Measurements from ENCODE around the gene DOCK2.

The DOCK2 gene

GRCh38 chr5:169647566-169647965 lies 10.5 kb downstream of the DOCK2 start:
- no peak for TF ChIP-seq CTCF (IDR thresholded peaks at IDR 0.05; ENCODE audit: extremely low read depth, insufficient read depth, missing control alignments)
- in situ Hi-C loops (cut with MboI; ENCODE audit: low pct_unique_long_range_greater_than_20kb, low sequenced_read_pairs, unreplicated experiment): no loop called here
- no peak for DNase-seq (ENCODE audit: low spot score)

GRCh38 chr5:169648725-169649310 lies 11.7 kb downstream of the DOCK2 start:
- no peak for DNase-seq (ENCODE audit: low spot score)
- no peak for TF ChIP-seq CTCF (IDR thresholded peaks at IDR 0.05; ENCODE audit: extremely low read depth, insufficient read depth, missing control alignments)
- in situ Hi-C loops (cut with MboI; ENCODE audit: low pct_unique_long_range_greater_than_20kb, low sequenced_read_pairs, unreplicated experiment): no loop called here

GRCh38 chr5:169649486-169649885 lies 12.4 kb downstream of the DOCK2 start:
- no peak for TF ChIP-seq CTCF (IDR thresholded peaks at IDR 0.05; ENCODE audit: extremely low read depth, insufficient read depth, missing control alignments)
- in situ Hi-C loops (cut with MboI; ENCODE audit: low pct_unique_long_range_greater_than_20kb, low sequenced_read_pairs, unreplicated experiment): no loop called here
- no peak for DNase-seq (ENCODE audit: low spot score)

GRCh38 chr5:169650701-169651331 lies 13.7 kb downstream of the DOCK2 start:
- no peak for TF ChIP-seq CTCF (IDR thresholded peaks at IDR 0.05; ENCODE audit: extremely low read depth, insufficient read depth, missing control alignments)
- DNase-seq (ENCODE audit: low spot score): peak; percentile 48
- in situ Hi-C loops (cut with MboI; ENCODE audit: low pct_unique_long_range_greater_than_20kb, low sequenced_read_pairs, unreplicated experiment): no loop called here

GRCh38 chr5:169651526-169651925 lies 14.5 kb downstream of the DOCK2 start:
- no peak for TF ChIP-seq CTCF (IDR thresholded peaks at IDR 0.05; ENCODE audit: extremely low read depth, insufficient read depth, missing control alignments)
- no peak for DNase-seq (ENCODE audit: low spot score)
- in situ Hi-C loops (cut with MboI; ENCODE audit: low pct_unique_long_range_greater_than_20kb, low sequenced_read_pairs, unreplicated experiment): no loop called here

GRCh38 chr5:169652057-169652456 lies 15.0 kb downstream of the DOCK2 start:
- in situ Hi-C loops (cut with MboI; ENCODE audit: low pct_unique_long_range_greater_than_20kb, low sequenced_read_pairs, unreplicated experiment): no loop called here
- TF ChIP-seq CTCF (IDR thresholded peaks at IDR 0.05; ENCODE audit: extremely low read depth, insufficient read depth, missing control alignments): no peak
- DNase-seq (ENCODE audit: low spot score): no peak

All from GM13977 (cell line).